Keratinocyte (primary cell): Measurements from ENCODE around the gene CTNNA2.

Experiments
- CTCF ChIP-seq, 3 experiments: IDR thresholded peaks in 1 of 3; conservative IDR thresholded peaks in 1 of 3; optimal IDR thresholded peaks in 1 of 3; 2 replicates in 2 of 3; 3 replicates in 1 of 3; pipeline versions ENCODE3 to v1.5.1; 2011; ENCODE audit warnings: low read length in 3 of 3, mild to moderate bottlenecking in 3 of 3, moderate library complexity in 2 of 3, control low read depth in 1 of 3, inconsistent platforms in 1 of 3; ENCODE audit not compliant: insufficient read depth in 2 of 3; ENCODE audit errors: extremely low read depth in 1 of 3
- EZH2 ChIP-seq: IDR thresholded peaks from one replicate; pipeline ENCODE4 v1.6.1; 2012; ENCODE audit warnings: inconsistent platforms, mild to moderate bottlenecking, low read length, moderate library complexity

- TF ChIP-seq CTCF (optimal IDR thresholded peaks at IDR 0.05 in 1 of 3, IDR thresholded peaks at IDR 0.05 in 1 of 3, conservative IDR thresholded peaks at IDR 0.05 in 1 of 3; ENCODE audit: extremely low read depth in 1 of 3, insufficient read depth in 2 of 3, low read length in 3 of 3), result no peak
- TF ChIP-seq EZH2, result no peak
These were observed 453.5 kb downstream of the CTNNA2 start for GRCh38 chr2:79966369-79966768.
